Liver (tissue), 3 donors: ENCODE data around the gene IL10RB.

ENCODE experiments used
- CTCF ChIP-seq: fragments of 150-350 bp; IDR thresholded peaks from 2 replicates; pipeline ENCODE4 v1.5.1; 2017; ENCODE audit warnings: improper control_type of control experiment, low read depth, low read length; ENCODE audit not compliant: missing input control
- FOXA1 ChIP-seq: IDR thresholded peaks from 2 replicates; pipeline ENCODE4 v1.6.1; 2016; ENCODE audit warnings: antibody characterized with exemption
- HNF4G ChIP-seq: IDR thresholded peaks from 2 replicates; pipeline ENCODE4 v1.6.1; 2016; ENCODE audit warnings: antibody characterized with exemption
- MAX ChIP-seq: IDR thresholded peaks from 2 replicates; pipeline ENCODE4 v1.6.1; 2016; ENCODE audit warnings: antibody characterized with exemption
- SP1 ChIP-seq: IDR thresholded peaks from 2 replicates; pipeline ENCODE4 v1.6.1; 2018; ENCODE audit warnings: antibody characterized with exemption, mild to moderate bottlenecking
- TAF1 ChIP-seq: conservative IDR thresholded peaks from 2 replicates; pipeline ENCODE4 v1.6.1; 2016; ENCODE audit warnings: antibody characterized with exemption, mild to moderate bottlenecking
- YY1 ChIP-seq: IDR thresholded peaks from 2 replicates; pipeline ENCODE4 v1.6.1; 2016; ENCODE audit warnings: antibody characterized with exemption, mild to moderate bottlenecking
- donor health status: healthy.
- donor health status: healthy.

GRCh38 chr21:33266050-33266788 is at the start of gene IL10RB:
- no peak for TF ChIP-seq CTCF
- no peak for TF ChIP-seq YY1
- no peak for TF ChIP-seq TAF1
- TF ChIP-seq HNF4G: no peak
- TF ChIP-seq FOXA1: no peak
- TF ChIP-seq MAX: no peak
- no peak for TF ChIP-seq SP1
